Ishikawa (cell line): ENCODE results near the gene LRRC51.

Experiments
- CEBPB ChIP-seq: IDR thresholded peaks from 2 replicates; pipeline ENCODE4 v1.6.1; 2012
- EGR1 ChIP-seq: IDR thresholded peaks from 2 replicates; pipeline ENCODE4 v1.6.1; 2012
- EP300 ChIP-seq: IDR thresholded peaks from 2 replicates; pipeline ENCODE4 v1.6.1; 2012; ENCODE audit warnings: borderline replicate concordance
- FOXM1 ChIP-seq: IDR thresholded peaks from 2 replicates; pipeline ENCODE4 v1.6.1; 2012; ENCODE audit warnings: low read depth, borderline replicate concordance
- TAF1 ChIP-seq: IDR thresholded peaks from 2 replicates; pipeline ENCODE4 v1.6.1; 2012; ENCODE audit warnings: low read depth, mild to moderate bottlenecking
- TEAD4 ChIP-seq: IDR thresholded peaks from 2 replicates; pipeline ENCODE4 v1.6.1; 2012
- YY1 ChIP-seq: IDR thresholded peaks from 2 replicates; pipeline ENCODE4 v1.6.1; 2012; ENCODE audit warnings: low read depth
- ZBTB7A ChIP-seq: IDR thresholded peaks from 2 replicates; pipeline ENCODE4 v1.6.1; 2012; ENCODE audit warnings: low read depth
- TF ChIP-seq, protein P1 (sequence below): IDR thresholded peaks from 2 replicates; pipeline ENCODE4 v1.6.1; 2012

DNA sequence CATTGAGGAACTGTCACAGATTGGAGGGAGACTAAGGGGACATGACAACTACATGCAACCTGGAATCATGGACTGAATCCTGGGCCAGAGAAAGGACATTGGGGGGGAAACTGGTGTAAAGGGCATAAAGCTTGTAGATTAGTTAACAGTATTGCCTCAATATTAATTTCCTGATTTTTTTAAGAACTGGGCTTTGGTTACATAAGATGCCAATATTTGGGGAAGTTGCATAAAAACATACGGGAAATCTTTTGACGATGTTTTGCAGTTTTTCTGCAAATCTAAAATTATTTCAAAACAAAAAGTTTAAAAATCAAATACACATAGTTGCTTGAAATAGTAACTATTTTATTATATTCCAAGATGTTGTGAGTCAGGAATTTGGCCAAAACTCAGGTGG, 52.0 kb downstream of the LRRC51 start:
- no peak for TF ChIP-seq FOXM1
- no peak for TF ChIP-seq TEAD4
- TF ChIP-seq EGR1 = no peak
- TF ChIP-seq, protein P1, sequence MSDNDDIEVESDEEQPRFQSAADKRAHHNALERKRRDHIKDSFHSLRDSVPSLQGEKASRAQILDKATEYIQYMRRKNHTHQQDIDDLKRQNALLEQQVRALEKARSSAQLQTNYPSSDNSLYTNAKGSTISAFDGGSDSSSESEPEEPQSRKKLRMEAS = no peak
- TF ChIP-seq YY1 = no peak
- no peak for TF ChIP-seq EP300
- TF ChIP-seq CEBPB = no peak
- no peak for TF ChIP-seq TAF1
- no peak for TF ChIP-seq ZBTB7A
